ENCODE data around the gene CACNA1G.

Gene CACNA1G

GRCh38 chr17:50638966-50639713 is 78.6 kb downstream of the CACNA1G start:
- peaks cover 4 to 14% of the 10 kb centered on the region in 2 experiments for H3K4me1 ChIP-seq (ENCODE audit: control insufficient read depth in 1 of 2, insufficient read depth in 1 of 2, low read depth in 1 of 2, low read length in 1 of 2)

GRCh38 chr17:50640686-50641351 is 80.3 kb downstream of the CACNA1G start:
- Histone ChIP-seq H3K9me3 (no peaks in the 10 kb centered on the region), H3K27ac (no peak overlapping the region), H3K4me1 (ENCODE audit: control insufficient read depth in 1 of 2, insufficient read depth in 1 of 2, low read depth in 1 of 2, low read length in 1 of 2) (peaks cover 4 to 6% of the 10 kb centered on the region in 2 experiments), H3K4me3 (ENCODE audit: low read depth in 1 of 2, low read length in 1 of 2) (no peak overlapping the region), H3K36me3 (no peaks in the 10 kb centered on the region), H3K27me3 (peaks cover 36% of the 10 kb centered on the region)
- TF ChIP-seq, protein P1, sequence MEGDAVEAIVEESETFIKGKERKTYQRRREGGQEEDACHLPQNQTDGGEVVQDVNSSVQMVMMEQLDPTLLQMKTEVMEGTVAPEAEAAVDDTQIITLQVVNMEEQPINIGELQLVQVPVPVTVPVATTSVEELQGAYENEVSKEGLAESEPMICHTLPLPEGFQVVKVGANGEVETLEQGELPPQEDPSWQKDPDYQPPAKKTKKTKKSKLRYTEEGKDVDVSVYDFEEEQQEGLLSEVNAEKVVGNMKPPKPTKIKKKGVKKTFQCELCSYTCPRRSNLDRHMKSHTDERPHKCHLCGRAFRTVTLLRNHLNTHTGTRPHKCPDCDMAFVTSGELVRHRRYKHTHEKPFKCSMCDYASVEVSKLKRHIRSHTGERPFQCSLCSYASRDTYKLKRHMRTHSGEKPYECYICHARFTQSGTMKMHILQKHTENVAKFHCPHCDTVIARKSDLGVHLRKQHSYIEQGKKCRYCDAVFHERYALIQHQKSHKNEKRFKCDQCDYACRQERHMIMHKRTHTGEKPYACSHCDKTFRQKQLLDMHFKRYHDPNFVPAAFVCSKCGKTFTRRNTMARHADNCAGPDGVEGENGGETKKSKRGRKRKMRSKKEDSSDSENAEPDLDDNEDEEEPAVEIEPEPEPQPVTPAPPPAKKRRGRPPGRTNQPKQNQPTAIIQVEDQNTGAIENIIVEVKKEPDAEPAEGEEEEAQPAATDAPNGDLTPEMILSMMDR (IDR thresholded peaks at IDR 0.05), result no peak

More at GRCh38 chr17:50638966-50639713, 78.6 kb downstream of the CACNA1G start:
- H3K27me3 ChIP-seq, result peaks cover 53% of the 10 kb centered on the region
- TF ChIP-seq, protein P1 (IDR thresholded peaks at IDR 0.05), result no peak
- H3K9me3 ChIP-seq, result no peaks in the 10 kb centered on the region
- H3K36me3 ChIP-seq, result no peaks in the 10 kb centered on the region
- no peak overlapping the region for H3K27ac ChIP-seq
- no peak overlapping the region for H3K4me3 ChIP-seq (ENCODE audit: low read depth in 1 of 2, low read length in 1 of 2)

DNA sequence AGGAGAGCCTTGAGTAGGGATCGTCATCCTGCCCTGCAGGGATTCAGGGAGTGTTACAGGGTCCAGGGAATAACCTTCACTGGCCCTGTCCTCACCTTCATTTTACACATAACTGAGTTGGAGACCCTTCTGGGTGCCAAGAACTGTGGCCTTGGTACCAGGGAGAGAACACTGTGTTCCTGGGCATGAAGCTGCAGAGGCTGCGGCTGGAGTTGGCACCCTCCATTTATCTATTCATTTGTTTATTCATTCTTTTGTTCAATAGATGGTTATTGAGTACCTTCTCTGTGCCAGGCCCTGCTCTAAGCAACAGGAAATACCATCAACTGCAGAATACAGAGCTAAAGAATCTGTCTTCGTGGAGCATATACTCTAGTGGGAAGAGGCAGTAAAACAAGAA is 80.8 kb downstream of the CACNA1G start:
- TF ChIP-seq, protein P1 (IDR thresholded peaks at IDR 0.05), result no peak

GRCh38 chr17:50642071-50642721 is 81.7 kb downstream of the CACNA1G start:
- Histone ChIP-seq H3K4me1 (ENCODE audit: control insufficient read depth in 1 of 2, insufficient read depth in 1 of 2, low read depth in 1 of 2, low read length in 1 of 2) (peaks cover 4 to 6% of the 10 kb centered on the region in 2 experiments), H3K27ac (no peak overlapping the region), H3K27me3 (peaks cover 22% of the 10 kb centered on the region), H3K4me3 (ENCODE audit: low read depth in 1 of 2, low read length in 1 of 2) (no peak overlapping the region), H3K36me3 (no peaks in the 10 kb centered on the region), H3K9me3 (no peaks in the 10 kb centered on the region)
- TF ChIP-seq, protein P1 (IDR thresholded peaks at IDR 0.05), result no peak

More for the DNA sequence above, 80.8 kb downstream of the CACNA1G start:
- Histone ChIP-seq H3K4me3 (ENCODE audit: low read depth in 1 of 2, low read length in 1 of 2) (no peak overlapping the region), H3K27me3 (peaks cover 31% of the 10 kb centered on the region), H3K27ac (no peak overlapping the region), H3K36me3 (no peaks in the 10 kb centered on the region), H3K4me1 (ENCODE audit: control insufficient read depth in 1 of 2, insufficient read depth in 1 of 2, low read depth in 1 of 2, low read length in 1 of 2) (peaks cover 4 to 6% of the 10 kb centered on the region in 2 experiments), H3K9me3 (no peaks in the 10 kb centered on the region)

- peaks cover 14% of the 10 kb centered on the region for H3K27me3 ChIP-seq
- peaks cover 4 to 6% of the 10 kb centered on the region in 2 experiments for H3K4me1 ChIP-seq (ENCODE audit: control insufficient read depth in 1 of 2, insufficient read depth in 1 of 2, low read depth in 1 of 2, low read length in 1 of 2)
- H3K36me3 ChIP-seq, result no peaks in the 10 kb centered on the region
- TF ChIP-seq, protein P1 (IDR thresholded peaks at IDR 0.05), result no peak
- no peaks in the 10 kb centered on the region for H3K9me3 ChIP-seq
- H3K27ac ChIP-seq, result no peak overlapping the region
- no peak overlapping the region for H3K4me3 ChIP-seq (ENCODE audit: low read depth in 1 of 2, low read length in 1 of 2)
Observed at GRCh38 chr17:50642722-50643656, 82.5 kb downstream of the CACNA1G start.

Measured in neutrophil (primary cell).